Prostate gland (tissue), 2 donors: ENCODE data around the gene CCSER1.

Experiments
- CTCF ChIP-seq, 4 experiments: fragments of 200-600 bp in 2 of 4; fragments of 450-650 bp in 2 of 4; sonication (generic) in 2 of 4; IDR thresholded peaks; 1 replicate in 3 of 4; 2 replicates in 1 of 4; pipeline ENCODE4 v1.5.1; 2016 to 2019; ENCODE audit warnings: antibody characterized with exemption in 4 of 4, mild to moderate bottlenecking in 2 of 4, moderate library complexity in 2 of 4
- POLR2A ChIP-seq: fragments of 450-650 bp; IDR thresholded peaks from one replicate; pipeline ENCODE4 v1.6.1; 2016; ENCODE audit warnings: antibody characterized with exemption, mild to moderate bottlenecking

GRCh38 chr4:91621446-91621845 lies 1494.3 kb downstream of the CCSER1 start:
- no peak for TF ChIP-seq POLR2A
- TF ChIP-seq CTCF (IDR thresholded peaks at IDR 0.05), result no peak
